OCI-LY1 (cell line): ENCODE data around the gene CCDC91.

Source experiments
- H2AFZ ChIP-seq: fragments of 200-600 bp; sonication (generic), shearing (Covaris generic); 2 replicates; pipeline ENCODE4 v1.6.0; 2014; ENCODE audit warnings: antibody characterized with exemption, mild to moderate bottlenecking, low read length
- H3F3A ChIP-seq: fragments of 200-600 bp; sonication (generic), shearing (Covaris generic); 2 replicates; pipeline ENCODE4 v1.6.0; 2014; ENCODE audit warnings: mild to moderate bottlenecking, antibody characterized with exemption, low read length, moderate library complexity; ENCODE audit not compliant: insufficient read depth
- H3K27ac ChIP-seq: fragments of 200-600 bp; sonication (generic); 2 replicates; pipeline ENCODE4 v1.5.1; 2014; ENCODE audit warnings: low read length, mixed run types, mild to moderate bottlenecking, low read depth; ENCODE audit not compliant: poor library complexity, severe bottlenecking
- H3K27me3 ChIP-seq: fragments of 200-600 bp; sonication (generic); 2 replicates; pipeline ENCODE4 v1.6.0; 2014; ENCODE audit warnings: antibody characterized with exemption, mild to moderate bottlenecking, low read length, moderate library complexity; ENCODE audit not compliant: insufficient read depth
- H3K36me3 ChIP-seq: fragments of 200-600 bp; sonication (generic); 2 replicates; pipeline ENCODE4 v1.6.1; 2014; ENCODE audit warnings: mild to moderate bottlenecking, antibody characterized with exemption, low read length, moderate library complexity, mixed read lengths; ENCODE audit not compliant: insufficient read depth
- H3K4me1 ChIP-seq: fragments of 200-600 bp; sonication (generic); 2 replicates; pipeline ENCODE4 v1.5.1; 2014; ENCODE audit warnings: mild to moderate bottlenecking, low read length, moderate library complexity; ENCODE audit not compliant: insufficient read depth, severe bottlenecking
- H3K4me2 ChIP-seq: fragments of 200-600 bp; sonication (generic), shearing (Covaris generic); 2 replicates; pipeline ENCODE4 v1.6.1; 2014; ENCODE audit warnings: low read length
- H3K4me3 ChIP-seq: fragments of 200-600 bp; sonication (generic); 2 replicates; pipeline ENCODE4 v1.5.1; 2014; ENCODE audit warnings: low read length, low read depth, mild to moderate bottlenecking, mixed read lengths; ENCODE audit not compliant: poor library complexity, severe bottlenecking
- H3K79me2 ChIP-seq: fragments of 200-600 bp; shearing (Covaris generic); 2 replicates; pipeline ENCODE4 v1.6.1; 2016; ENCODE audit warnings: mixed run types, low read length, mixed read lengths; ENCODE audit not compliant: insufficient read depth
- H3K9ac ChIP-seq: fragments of 200-600 bp; sonication (generic), shearing (Covaris generic); 2 replicates; pipeline ENCODE4 v1.6.1; 2014; ENCODE audit warnings: mild to moderate bottlenecking, low read length, mixed read lengths
- H3K9me2 ChIP-seq: fragments of 200-600 bp; sonication (generic), shearing (Covaris generic); 2 replicates; pipeline ENCODE4 v1.6.1; 2014; ENCODE audit warnings: low read depth, mild to moderate bottlenecking, low read length, mixed read lengths
- H3K9me3 ChIP-seq: fragments of 200-600 bp; shearing (Covaris generic); 2 replicates; pipeline ENCODE4 v1.6.1; 2014; ENCODE audit warnings: low read length, mixed read lengths
- H4K20me1 ChIP-seq: fragments of 200-600 bp; sonication (generic), shearing (Covaris generic); 2 replicates; pipeline ENCODE4 v1.6.0; 2016; ENCODE audit warnings: mild to moderate bottlenecking, low read length; ENCODE audit not compliant: insufficient read depth
- CTCF ChIP-seq: fragments of 200-600 bp; sonication (generic), shearing (Covaris generic); IDR thresholded peaks from 2 replicates; pipeline ENCODE4 v1.5.1; 2017; ENCODE audit warnings: mild to moderate bottlenecking, antibody characterized with exemption, low read length, moderate library complexity, mixed read lengths
- EZH2 ChIP-seq: fragments of 200-600 bp; sonication (generic), shearing (Covaris generic); IDR thresholded peaks from 2 replicates; pipeline ENCODE4 v1.8.0; 2017; ENCODE audit warnings: borderline replicate concordance, mixed run types, mild to moderate bottlenecking, antibody characterized with exemption, low read length, moderate library complexity, mixed read lengths

The CCDC91 gene

GRCh38 chr12:28388879-28389278 lies 198.6 kb downstream of the CCDC91 start:
- no peaks in the 10 kb centered on the region for H3K27me3 ChIP-seq
- no peak overlapping the region for H3K4me2 ChIP-seq
- no peak overlapping the region for H3K4me3 ChIP-seq
- no peak overlapping the region for H3K27ac ChIP-seq
- H2AFZ ChIP-seq: no peak overlapping the region
- no peaks in the 10 kb centered on the region for H3K9me3 ChIP-seq
- H3K79me2 ChIP-seq: no peaks in the 10 kb centered on the region
- TF ChIP-seq EZH2 (no peak), CTCF (no peak)
- no peak overlapping the region for H3K9ac ChIP-seq
- no peaks in the 10 kb centered on the region for H3K4me1 ChIP-seq
- no peaks in the 10 kb centered on the region for H3F3A ChIP-seq
- H4K20me1 ChIP-seq: no peaks in the 10 kb centered on the region
- no peaks in the 10 kb centered on the region for H3K36me3 ChIP-seq
- H3K9me2 ChIP-seq: no peaks in the 10 kb centered on the region

- Histone ChIP-seq H3K4me3 (no peak overlapping the region), H3K9me2 (no peaks in the 10 kb centered on the region), H3K4me2 (no peak overlapping the region), H3K4me1 (no peaks in the 10 kb centered on the region), H4K20me1 (no peaks in the 10 kb centered on the region), H3F3A (no peaks in the 10 kb centered on the region), H2AFZ (no peak overlapping the region), H3K27me3 (no peaks in the 10 kb centered on the region), H3K79me2 (no peaks in the 10 kb centered on the region), H3K27ac (no peak overlapping the region), H3K36me3 (no peaks in the 10 kb centered on the region), H3K9me3 (no peaks in the 10 kb centered on the region), H3K9ac (no peak overlapping the region)
- TF ChIP-seq EZH2 (no peak), CTCF (no peak)
Measured at GRCh38 chr12:28390206-28390605, 199.9 kb downstream of the CCDC91 start.

- Histone ChIP-seq H3K79me2 (no peaks in the 10 kb centered on the region), H2AFZ (0 out of 2 replicates have a peak overlapping the region, but pooled peaks have one; percentile 20), H4K20me1 (no peaks in the 10 kb centered on the region), H3K27ac (no peak overlapping the region), H3K4me3 (no peak overlapping the region), H3K9me3 (no peaks in the 10 kb centered on the region), H3K9ac (no peak overlapping the region), H3K4me1 (no peaks in the 10 kb centered on the region), H3K36me3 (no peaks in the 10 kb centered on the region), H3K9me2 (no peaks in the 10 kb centered on the region), H3K27me3 (no peaks in the 10 kb centered on the region), H3K4me2 (no peak overlapping the region), H3F3A (no peaks in the 10 kb centered on the region)
- TF ChIP-seq CTCF: no peak
- no peak for TF ChIP-seq EZH2
Measured at GRCh38 chr12:28390761-28391385, 200.6 kb downstream of the CCDC91 start.
